GM18502 (cell line): ENCODE results near the gene HOXD13.

Experiments
- ATAC-seq: cut with Tn5 transposase; IDR thresholded peaks from one replicate; pipeline ENCODE4 v1.9.1; 2021; ENCODE audit warnings: mild to moderate bottlenecking; ENCODE audit not compliant: unreplicated experiment, poor library complexity

The HOXD13 gene

DNA sequence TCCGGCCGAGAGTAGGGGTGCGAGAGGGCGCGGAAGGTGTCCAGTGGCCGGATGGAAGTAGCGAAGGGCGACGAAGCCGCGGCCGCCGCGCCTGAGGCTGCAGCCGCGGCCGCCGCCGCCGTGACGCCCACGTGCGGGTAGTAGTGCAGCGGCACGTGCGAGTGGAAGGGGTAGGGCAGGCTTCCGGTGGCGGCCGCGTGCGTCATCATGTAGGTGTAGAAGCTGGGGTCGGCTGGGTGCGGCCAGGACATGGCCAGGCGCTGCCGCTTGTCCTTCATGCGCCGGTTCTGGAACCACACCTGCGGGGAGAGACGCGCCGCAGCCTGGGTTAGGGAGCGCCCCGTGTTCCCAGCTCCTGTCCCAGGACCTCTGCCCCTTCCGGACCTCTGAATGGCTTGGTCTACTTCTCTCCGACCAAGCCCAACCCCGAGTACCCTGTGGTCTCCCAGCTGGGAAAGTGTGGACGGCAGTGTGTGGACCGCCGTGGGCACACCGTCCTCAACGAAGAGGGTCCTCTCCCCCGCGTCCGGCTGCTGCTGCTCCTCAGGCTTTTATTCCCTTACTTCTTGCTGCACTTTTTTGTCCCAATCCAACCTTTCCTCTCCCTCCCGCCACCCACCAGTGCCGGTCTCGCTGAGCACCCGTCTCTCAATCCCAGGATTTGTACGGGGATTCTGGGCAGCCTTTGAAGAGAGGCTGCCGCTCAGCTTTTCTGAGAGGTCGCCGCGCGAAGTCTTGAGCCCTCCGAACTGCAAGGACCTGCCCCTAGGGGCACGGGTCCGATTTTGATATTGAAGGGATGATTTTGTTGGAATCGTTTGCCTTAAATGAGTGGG lies 11.8 kb upstream of the HOXD13 start:
- ATAC-seq: no peak

GRCh38 chr2:176081376-176081836 lies 11.1 kb upstream of the HOXD13 start:
- ATAC-seq: no peak

DNA sequence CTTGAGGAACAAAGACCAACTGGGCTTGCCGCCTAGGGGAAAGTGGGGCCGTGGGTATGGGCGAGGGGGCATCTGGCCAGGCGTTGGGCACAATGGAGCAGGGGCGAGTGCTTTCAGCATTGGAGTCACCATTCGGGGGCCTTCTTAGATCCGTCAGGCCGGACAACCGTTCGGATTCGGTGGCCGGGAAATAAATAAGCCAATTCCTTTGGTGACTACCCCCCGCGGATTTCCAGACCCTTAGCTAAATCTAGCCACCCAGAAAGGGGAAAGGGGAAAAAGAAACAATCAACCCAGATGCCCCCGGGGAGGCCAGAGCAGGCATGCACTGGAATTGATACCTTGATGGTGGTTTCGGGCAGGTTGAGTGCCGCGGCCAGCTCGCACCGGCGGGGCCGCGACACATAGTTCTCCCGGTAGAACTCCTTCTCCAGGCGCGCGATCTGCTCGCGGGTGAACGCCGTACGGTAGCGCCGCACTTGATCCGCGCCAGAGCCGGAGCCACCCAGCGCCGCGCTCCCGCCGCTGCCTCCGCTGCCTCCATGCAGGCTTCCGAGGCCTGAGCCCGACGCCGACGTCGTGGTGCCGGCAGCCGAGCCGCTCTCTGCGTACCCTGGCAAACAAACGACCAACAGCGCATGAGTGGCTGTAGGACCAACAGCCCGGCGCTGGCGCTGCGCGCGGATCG lies 10.5 kb upstream of the HOXD13 start:
- ATAC-seq: no peak

- no peak for ATAC-seq
Observed at GRCh38 chr2:176082525-176082823, 10.0 kb upstream of the HOXD13 start.

DNA sequence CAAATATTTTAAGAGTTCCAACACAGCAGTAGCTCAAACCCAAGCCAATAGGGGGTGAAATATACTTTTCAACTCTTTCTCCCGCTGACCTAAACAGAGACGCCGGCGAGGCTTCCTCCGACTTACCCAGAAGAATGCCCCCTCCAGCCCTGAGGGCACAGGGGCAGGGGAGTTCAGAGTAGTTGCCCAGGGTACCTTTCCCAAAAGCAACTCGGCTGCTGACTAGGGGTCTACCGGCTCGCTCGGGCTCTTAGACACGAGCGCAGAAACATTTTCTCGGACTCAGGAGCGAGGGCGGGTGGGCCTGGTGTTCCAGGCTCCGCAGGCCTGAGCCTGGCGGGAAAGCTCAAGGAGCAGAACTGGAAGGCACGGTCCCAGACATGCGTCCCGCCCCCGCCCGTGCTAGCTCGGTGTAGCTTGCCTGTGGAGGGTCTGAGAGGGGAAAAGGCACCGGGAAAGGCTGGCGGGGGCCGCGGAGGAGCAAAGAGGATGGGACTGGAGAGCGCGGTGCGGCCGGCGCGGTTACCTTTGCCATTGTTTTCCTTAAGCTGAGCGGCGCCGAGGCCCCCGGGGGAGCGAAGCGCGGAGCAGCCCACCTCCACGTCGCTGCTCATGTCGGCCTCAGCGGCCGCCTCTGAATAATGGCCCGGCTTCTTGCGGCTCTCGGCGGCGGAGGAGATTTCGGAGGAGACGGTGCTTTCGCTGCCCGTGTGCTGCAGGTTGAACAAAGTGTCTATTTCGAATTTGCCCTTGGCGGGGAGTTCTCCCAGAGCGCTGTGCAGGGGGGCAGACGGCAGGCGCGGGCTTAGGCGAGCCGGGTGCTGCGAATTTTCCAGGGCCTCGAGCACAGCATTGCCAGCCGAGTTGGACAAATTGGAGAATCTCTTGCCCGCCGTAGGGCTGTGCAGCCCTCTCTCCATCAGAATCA lies 9.4 kb upstream of the HOXD13 start:
- ATAC-seq: no peak

GRCh38 chr2:176083796-176084261 lies 8.7 kb upstream of the HOXD13 start, which contains the start of gene EVX2:
Gene EVX2 (minus strand): TSS chr2:176083962. CDS start chr2:176083776, 186 bp downstream.
- ATAC-seq: no peak

DNA sequence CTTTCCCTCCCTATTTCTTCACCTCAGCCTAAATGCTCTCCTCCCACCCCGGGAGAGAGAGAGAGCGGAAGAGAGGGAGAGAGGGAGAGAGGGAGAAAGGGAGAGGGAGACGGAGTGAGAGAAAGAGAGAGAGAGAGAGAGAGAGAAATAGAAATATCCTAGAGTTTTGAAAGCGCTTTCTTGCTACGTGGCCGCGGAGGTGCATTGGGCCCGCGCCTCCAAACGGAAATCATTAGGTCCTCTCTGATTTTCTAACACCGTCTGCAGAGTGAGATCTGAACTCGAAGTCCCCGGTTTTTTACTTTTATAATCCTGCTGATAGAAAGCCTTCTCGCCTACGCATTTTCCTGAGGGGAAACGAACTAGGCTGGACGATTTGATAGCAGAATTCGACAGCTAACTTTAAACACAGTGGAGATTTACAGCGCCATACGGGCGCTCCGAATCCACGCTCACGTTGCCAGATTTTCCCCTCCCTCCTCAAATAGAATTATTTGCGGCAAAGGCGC lies 7.9 kb upstream of the HOXD13 start:
- ATAC-seq: no peak

GRCh38 chr2:176085120-176085788 lies 7.3 kb upstream of the HOXD13 start:
- ATAC-seq: no peak

- no peak for ATAC-seq
Observed at GRCh38 chr2:176085861-176086771, 6.4 kb upstream of the HOXD13 start.

GRCh38 chr2:176087330-176088047 lies 5.0 kb upstream of the HOXD13 start:
- no peak for ATAC-seq

GRCh38 chr2:176088048-176088936 lies 4.2 kb upstream of the HOXD13 start:
- ATAC-seq: peak; percentile 58

- no peak for ATAC-seq
Observed at GRCh38 chr2:176088937-176089842, 3.3 kb upstream of the HOXD13 start.

GRCh38 chr2:176089843-176090395 lies 2.6 kb upstream of the HOXD13 start:
- no peak for ATAC-seq

GRCh38 chr2:176090862-176091261 lies 1.7 kb upstream of the HOXD13 start:
- ATAC-seq: no peak

DNA sequence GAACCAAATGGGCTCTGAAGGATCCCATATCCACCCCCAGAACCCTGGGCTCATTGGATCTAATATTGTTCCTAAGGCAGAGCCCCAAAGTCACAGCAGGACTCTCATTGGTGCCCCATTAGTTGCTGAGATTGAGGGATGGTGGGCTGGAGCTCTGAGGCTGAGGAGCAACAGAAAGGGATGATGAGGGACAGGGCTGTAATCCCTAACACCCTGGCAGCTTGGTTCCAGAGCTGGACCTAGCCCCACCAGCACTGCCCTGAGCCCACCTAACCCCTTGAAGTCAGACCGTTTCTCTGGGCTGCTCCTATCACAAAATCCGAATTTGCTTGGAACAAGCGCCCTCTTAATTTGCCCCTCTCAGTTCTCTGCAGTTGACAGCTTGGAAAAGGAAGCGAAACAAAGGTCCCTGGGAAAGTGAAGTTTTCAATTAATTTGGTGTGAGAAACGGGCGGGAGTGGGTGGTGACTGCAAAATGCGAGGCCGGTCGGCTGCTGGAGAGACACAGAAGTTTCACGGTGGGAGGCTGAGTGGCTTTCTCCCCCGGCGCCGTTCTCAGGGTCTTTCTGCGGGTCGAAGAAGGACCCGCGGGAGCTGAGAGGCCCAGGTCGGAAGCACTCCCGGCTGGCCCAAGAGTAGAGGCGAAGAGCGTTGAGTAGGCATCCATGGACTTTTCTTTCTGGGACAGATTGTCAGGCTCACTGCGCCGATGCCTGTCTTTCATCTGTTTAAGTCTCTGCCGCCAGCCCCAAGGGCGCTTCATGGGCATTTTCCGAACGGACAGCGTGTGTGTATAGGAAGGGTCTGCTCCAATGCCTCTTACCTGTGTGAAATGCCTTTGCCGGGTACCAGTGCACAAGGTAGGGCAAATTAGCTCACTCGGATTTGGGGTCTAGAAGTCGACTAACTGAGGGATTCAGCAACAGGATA lies 927 bp upstream of the HOXD13 start:
- no peak for ATAC-seq
